GM21529 (cell line): ENCODE results near the gene TMEM203.
A peak's percentile ranks its signal among the peaks of the same experiment; 100 is the strongest.
"Not testable (repeated sequence)": the region's sequence is repeated elsewhere in the genome, so short reads cannot be mapped to it uniquely, and the experiment has no call there.

Source experiments
- ATAC-seq: cut with Tn5 transposase; IDR thresholded peaks from one replicate; pipeline ENCODE4 v1.9.1; 2021; ENCODE audit not compliant: unreplicated experiment

Gene TMEM203

GRCh38 chr9:137205126-137206069, at the start of gene TMEM203, which contains the start of gene NDOR1:
Gene TMEM203 (minus strand): TSS chr9:137205648. CDS start chr9:137205414, 234 bp downstream.
Gene NDOR1 (plus strand): TSS chr9:137205700. CDS start chr9:137205778, 78 bp downstream.
- ATAC-seq, result peak; percentile 37

- peak; percentile 68 for ATAC-seq
Measured at GRCh38 chr9:137254624-137255447, 49.4 kb upstream of the TMEM203 start, which contains the start of gene NELFB. Gene NELFB (plus strand): TSS chr9:137255327.

GRCh38 chr9:137253717-137254623, 48.5 kb upstream of the TMEM203 start:
- no peak for ATAC-seq

- no peak for ATAC-seq
Measured at GRCh38 chr9:137252555-137253506, 47.4 kb upstream of the TMEM203 start.

- no peak for ATAC-seq
Measured at GRCh38 chr9:137251490-137252268, 46.2 kb upstream of the TMEM203 start.

- ATAC-seq, result no peak
Measured at GRCh38 chr9:137251194-137251461, 45.7 kb upstream of the TMEM203 start, which contains the start of gene STPG3. Gene STPG3 (plus strand): TSS chr9:137251286. CDS start chr9:137251287, 1 bp downstream.

- no peak for ATAC-seq
Measured at GRCh38 chr9:137250329-137251193, 45.1 kb upstream of the TMEM203 start.

GRCh38 chr9:137247916-137248175, 42.4 kb upstream of the TMEM203 start:
- ATAC-seq, result no peak

- ATAC-seq, result no peak
Measured at GRCh38 chr9:137247135-137247915, 41.9 kb upstream of the TMEM203 start.

- ATAC-seq, result no peak
Measured at GRCh38 chr9:137245450-137246421, 40.3 kb upstream of the TMEM203 start.

GRCh38 chr9:137244486-137245449, 39.3 kb upstream of the TMEM203 start:
- no peak for ATAC-seq

- ATAC-seq, result no peak
Measured at GRCh38 chr9:137243626-137244485, 38.4 kb upstream of the TMEM203 start.

GRCh38 chr9:137243266-137243625, 37.8 kb upstream of the TMEM203 start:
- not testable (repeated sequence) for ATAC-seq
